GM19193 (cell line): ENCODE data around the gene GPLD1.

Experiments
- POLR2A ChIP-seq: IDR thresholded peaks from 4 replicates; pipeline ENCODE4 v1.6.1; 2011; ENCODE audit not compliant: insufficient read depth, insufficient read length; ENCODE audit errors: extremely low read depth

GPLD1 gene

DNA sequence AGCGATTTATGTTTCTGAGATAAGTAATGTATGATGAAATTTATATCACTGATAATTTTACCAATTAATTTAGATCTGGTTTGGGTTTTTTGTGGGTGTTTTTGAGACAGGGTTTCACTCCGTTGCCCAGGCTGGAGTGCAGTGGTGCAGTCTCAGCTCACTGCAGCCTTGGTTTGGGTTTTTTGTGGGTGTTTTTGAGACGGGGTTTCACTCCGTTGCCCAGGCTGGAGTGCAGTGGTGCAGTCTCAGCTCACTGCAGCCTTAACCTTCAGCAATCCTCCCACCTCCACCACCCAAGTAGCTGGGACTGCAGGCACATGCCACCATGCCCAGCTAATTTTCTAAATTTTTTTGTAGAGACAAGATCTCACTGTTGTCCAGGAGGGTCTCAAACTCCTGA is 73.6 kb downstream of the GPLD1 start:
- TF ChIP-seq POLR2A = no peak

DNA sequence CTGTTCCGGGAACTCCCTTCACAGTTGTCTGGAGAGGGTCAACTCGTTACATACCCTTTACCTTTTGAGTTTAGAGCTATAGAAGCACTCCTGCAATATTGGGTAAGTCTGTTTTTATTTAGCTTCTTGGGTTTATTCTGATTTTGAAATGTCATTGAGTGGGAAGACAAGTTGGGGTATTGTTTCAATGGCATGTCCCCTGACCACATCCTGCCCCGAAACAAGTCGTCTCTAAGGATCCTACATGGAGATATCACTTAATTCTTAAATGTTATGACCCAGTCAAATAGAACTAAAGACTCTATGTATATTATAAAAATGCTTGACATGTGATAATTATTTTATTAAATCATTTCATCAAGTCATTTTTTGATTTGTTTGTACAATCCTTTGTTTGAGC is 77.1 kb downstream of the GPLD1 start:
- TF ChIP-seq POLR2A = no peak

DNA sequence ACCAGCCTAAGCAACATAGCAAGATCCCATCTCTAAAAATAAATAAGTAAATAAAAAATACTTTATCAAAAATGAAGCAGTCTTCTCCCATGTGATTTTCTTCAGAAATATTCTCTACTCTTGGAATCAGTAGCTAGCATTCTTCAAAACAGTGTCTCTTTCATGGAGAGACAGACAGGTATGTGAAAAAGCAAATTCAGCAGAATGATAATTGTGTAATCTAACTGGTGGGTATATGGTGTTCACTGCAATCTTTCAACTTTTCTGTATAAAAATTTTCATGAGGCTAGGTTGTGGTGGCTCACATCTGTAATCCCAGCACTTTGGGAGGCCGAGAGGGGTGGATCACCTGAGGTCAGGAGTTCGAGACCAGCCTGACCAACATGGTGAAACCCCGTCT is 78.8 kb downstream of the GPLD1 start:
- no peak for TF ChIP-seq POLR2A

DNA sequence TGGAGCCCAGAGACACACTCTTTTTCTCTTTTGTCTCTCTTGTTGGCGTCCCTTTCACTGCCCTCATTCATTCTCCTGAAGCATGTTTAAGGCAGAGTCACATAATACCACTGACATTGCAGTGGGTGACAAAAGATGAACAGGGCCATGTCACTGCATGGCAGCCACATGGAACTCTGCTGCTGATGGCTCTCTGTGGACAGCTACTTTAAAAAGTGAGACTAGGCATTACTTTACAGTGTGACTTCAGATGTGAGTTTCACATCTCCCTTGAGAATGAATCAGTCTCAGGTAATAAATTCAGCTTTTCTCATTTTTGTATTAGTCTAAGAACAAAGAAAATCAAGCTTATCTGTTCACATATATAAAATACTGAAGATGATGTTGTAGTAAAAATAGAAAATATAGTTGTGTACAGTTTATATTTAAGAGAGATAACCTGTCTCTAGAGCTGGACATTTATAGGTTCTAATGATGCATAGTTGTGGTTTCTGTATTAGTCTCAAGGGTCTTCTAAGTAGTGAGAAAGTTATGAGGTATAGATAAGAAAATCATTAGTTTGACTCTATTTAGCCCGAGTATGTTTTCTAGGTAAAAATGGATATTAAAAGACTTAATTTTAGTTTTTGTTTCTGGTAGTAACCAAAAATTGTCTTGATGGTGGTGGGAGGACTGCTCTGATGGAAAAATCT is 80.5 kb downstream of the GPLD1 start:
- no peak for TF ChIP-seq POLR2A

DNA sequence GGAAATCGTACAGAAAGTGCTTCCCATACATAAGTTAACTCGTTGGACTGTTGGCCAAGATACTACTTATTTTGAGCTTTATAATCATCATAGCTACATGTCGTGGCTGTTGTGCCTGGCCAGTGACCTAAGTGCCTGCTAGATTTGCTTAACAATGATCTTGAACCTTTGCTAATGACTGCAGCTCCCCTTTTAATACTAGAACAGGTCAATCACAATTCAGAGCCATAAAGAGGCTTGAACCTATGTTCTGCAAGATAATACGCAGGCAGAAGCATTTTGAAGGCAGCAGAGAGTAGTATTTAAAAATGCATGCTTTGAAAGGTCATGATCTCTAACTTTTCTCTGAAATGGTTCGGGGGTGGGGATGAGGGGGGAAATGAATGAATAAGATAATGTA is 84.1 kb downstream of the GPLD1 start:
- TF ChIP-seq POLR2A = no peak

DNA sequence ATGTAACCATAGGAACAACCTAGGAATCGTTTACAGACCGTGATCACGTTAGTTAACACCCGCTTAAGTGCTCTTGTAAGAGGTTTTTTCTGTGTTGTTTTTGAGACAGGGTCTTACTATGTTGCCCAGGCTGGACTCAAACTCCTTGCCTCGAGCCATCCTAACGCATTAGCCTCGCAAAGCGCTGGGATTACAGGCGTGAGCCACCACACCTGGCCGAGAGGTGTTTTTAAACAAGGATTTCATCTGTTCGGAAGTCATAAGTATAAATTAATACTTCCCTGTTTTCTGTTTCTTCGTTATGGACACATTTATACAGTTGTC is 85.9 kb downstream of the GPLD1 start:
- no peak for TF ChIP-seq POLR2A

DNA sequence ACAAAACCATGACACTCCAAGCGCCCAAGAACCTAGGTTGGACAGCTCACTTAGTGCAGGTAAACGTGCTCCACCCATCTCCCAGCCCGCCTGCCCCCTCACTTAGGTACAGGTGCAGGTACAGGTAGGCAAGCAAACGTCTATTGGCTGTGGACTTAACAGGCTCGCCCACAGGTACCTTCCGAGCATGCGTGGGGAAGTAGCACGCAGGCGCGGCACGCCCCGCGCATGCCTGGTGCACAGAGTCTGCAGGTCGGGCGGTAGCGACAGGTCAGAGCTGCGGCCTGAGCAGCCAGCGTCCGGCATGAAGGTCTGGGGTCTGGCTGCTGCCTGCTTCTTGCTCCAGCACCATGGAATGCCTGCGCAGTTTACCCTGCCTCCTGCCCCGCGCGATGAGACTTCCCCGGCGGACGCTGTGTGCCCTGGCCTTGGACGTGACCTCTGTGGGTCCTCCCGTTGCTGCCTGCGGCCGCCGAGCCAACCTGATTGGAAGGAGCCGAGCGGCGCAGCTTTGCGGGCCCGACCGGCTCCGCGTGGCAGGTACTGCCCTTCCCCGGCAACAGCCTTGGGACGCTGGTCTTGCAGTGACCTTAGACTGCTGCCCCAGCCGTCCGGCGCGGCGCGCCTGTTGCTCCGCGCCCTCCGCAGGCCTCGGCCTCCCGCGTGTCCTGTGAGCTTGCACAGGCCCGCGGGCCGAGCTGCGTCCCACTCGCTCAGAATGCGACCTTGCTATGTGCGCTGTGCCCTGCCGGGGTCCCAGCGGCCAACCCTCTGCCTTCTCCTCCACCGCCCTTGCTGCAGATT is 86.5 kb downstream of the GPLD1 start, which contains the start of gene MRS2:
TSS of gene MRS2 (plus strand) at position 240 of the 804 bp plus-strand sequence. CDS start at position 351, 111 bp downstream.
- TF ChIP-seq POLR2A = peak; percentile 88

DNA sequence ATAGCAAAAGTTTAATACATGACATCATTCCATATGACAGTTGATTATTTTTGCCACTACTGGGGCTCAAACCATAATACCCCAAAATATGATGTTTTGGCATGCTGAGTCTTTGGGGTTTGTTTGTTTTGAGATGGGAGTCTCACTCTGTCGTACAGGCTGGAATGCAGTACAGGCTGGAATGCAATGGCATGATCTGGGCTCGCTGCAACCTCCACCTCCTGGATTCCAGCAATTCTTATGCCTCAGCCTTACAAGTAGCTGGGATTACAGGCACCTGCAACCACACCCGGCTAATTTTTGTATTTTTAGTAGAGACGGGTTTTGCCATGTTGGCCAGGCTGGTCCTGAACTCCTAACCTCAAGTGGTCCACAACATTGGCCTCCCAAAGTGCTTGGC is 87.9 kb downstream of the GPLD1 start:
- TF ChIP-seq POLR2A = no peak

DNA sequence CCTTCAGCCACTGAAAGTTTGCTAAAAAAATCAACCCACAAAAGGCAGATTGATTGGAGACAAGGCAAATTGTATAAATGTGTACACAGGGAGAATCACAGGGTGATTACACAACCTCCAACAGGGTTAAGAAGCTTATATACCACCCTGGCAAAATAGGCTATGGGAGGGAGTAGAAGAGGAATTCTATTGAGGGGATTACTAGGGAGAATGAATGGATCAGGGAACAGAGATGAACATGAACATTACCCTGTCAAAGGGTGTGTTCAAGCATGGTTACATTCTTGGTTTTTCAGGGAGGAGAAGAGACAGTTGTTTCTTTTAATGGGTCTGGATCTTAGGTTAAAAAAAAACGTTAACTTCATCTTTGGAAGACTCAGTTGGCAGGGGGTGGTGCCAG is 91.7 kb downstream of the GPLD1 start:
- TF ChIP-seq POLR2A = no peak

DNA sequence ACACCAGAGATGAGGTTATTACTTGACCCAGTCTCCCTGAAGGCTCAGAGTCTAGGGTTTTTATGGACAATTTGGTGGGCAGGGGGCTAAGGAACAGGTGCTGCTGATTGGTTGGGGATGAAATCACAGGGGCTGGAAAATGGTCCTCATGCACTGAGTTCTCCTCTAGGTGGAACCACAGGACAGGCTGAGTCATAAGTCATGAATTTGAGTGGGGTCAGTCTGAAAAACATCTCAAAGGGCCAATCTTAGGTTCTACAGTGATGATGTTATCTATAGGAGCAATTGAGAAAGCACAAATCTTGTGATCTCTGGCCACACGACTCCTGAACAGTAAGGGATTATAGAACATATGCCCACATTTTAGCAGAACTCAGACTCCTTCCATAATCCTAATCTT is 92.6 kb downstream of the GPLD1 start:
- no peak for TF ChIP-seq POLR2A

DNA sequence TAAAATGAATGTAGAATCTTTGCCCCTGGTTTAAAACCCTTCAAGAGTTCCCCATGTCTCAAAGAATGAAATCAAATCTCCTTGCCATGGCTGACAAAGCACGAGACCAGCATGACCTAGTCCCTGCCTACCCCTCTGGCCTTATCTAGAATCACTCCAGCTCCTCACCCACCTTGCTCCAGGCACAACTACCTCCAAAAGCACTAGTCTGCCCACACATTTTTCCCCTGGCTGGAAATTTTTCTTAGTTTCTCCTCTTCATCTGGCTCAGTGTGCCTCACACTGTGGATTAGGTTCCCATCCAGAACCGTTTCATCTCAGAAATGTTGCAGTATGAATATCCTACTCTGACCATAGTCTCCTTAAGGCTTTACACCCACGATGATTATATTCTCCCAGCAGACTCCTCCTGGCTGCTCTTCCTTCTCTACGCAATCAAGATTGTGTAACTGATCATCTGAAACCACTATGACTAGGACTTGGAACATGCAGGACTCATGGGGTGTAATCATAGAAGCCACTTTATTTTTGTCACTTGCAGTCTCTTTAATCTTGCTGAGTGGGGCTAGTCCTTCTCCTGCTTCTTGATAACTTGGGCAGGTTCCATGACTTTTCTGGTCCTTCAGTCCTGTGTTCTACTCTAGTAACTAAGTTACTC is 94.5 kb downstream of the GPLD1 start:
- TF ChIP-seq POLR2A = no peak

DNA sequence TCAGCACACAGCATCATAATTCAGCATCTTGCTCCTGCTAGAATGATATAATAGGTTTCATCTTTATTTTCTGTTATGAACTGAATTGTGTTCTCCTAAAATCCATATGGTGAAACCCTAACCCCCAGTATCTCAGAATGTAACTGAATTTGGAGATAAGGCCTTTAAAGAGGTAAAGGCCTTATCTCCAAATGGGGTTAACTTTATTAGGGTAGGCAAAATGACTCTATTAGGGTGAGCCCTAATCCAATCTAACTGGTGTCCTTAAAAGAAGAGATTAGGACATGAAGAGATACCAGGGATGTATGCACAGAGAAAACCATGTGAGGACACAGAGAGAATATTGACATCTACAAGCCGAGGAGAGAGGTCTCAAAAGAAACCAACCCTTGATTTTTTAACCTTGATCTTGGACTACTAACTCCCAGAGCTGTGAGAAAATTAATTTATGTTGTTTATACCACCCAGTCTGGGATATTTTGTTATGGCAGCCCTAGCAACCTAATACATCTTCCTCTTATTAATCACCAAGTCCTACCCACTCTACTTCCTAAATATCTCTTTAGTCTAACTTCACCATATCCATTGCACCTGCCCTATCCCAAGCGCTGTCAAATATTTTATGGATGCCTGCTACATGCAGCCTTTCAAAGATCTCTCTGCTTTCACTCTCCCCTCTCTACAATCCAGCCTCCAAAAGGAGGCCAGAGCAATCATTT is 95.2 kb downstream of the GPLD1 start:
- no peak for TF ChIP-seq POLR2A

DNA sequence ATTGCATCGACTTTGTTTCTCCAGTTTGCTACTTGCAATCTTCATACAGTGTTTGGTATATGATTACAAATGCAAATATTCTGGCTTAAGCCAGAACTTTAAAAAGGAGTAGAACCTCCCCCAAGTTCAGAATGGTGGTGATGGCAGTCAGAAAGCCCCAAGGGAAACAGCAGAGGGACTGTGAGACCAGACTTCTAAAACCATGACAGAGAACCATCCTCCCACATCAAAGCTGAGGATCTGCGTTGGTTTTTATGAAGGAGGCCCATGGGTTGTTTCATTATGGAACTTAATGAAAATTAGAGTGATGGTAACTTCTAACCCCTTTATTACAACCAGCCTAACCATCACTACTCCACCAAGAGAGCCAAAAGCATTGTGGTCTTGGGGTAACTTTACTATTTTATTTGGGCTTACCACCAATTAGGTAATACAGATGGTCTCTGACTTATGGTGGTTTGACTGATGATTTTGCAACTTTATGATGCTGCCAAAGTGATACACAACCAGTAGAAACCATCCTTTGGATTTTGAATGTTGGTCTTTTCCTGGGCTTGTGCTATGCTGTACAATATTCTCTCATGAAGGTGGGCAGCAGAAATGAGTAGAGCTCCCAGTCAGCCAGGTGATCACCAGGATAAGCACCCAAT is 97.5 kb downstream of the GPLD1 start:
- TF ChIP-seq POLR2A = no peak

DNA sequence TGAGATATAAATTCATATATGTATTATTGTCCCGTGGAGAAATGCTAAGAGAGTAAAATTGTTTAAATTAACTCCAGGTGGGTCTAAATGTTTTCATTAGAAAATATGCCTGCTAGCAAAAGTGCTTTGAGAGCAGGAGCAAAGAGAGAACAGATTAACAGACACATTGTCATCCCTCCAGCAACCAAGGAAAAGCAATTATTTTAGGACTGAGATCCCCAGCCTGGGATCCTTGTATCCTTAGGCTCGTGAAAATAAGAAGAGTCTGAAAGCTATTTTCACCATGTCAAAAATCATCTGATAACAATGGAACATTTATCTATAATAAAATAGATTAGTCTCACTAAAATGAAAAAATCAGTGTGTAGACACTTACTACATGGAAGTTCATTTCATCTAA is 98.2 kb downstream of the GPLD1 start:
- no peak for TF ChIP-seq POLR2A

DNA sequence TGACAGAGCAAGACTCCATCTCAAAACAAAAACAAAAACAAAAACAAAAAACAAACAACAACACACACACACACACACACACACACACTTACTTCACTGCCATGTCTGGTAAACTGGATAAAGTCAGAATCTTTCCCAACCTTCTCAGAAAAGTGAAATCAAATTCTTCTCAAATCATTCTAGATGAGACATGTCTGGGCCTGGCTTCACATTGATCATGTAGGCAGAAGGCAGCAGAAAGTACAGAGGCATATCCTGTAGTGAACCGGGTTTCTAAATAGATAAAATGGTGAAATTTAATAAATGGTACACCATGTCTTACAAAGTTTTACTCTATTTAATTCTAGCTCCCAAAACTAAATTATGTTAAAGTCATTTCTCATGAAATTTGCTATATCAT is 101.6 kb downstream of the GPLD1 start:
- TF ChIP-seq POLR2A = no peak
